ENCODE results near the gene SH3PXD2A.

The SH3PXD2A gene

GRCh38 chr10:103737735-103738367 is 117.5 kb downstream of the SH3PXD2A start:
- H2AFZ ChIP-seq = no peak overlapping the region
- H3K9ac ChIP-seq = no peak overlapping the region
- no peaks in the 10 kb centered on the region for H3K36me3 ChIP-seq (ENCODE audit: control insufficient read depth, insufficient read depth, low read length)
- H3K4me1 ChIP-seq = peaks cover 7% of the 10 kb centered on the region
- H3K4me2 ChIP-seq (ENCODE audit: low read length) = no peak overlapping the region
- H3K9me3 ChIP-seq (ENCODE audit: control insufficient read depth, low read length) = no peaks in the 10 kb centered on the region
- no peak overlapping the region for H3K27ac ChIP-seq
- H3K4me3 ChIP-seq (ENCODE audit: low read depth, low read length) = no peak overlapping the region
- H3K27me3 ChIP-seq (ENCODE audit: control insufficient read depth, insufficient read depth, low read length) = no peaks in the 10 kb centered on the region
- no peak for TF ChIP-seq CTCF (IDR thresholded peaks at IDR 0.05)
- no peaks in the 10 kb centered on the region for H3K79me2 ChIP-seq

- Histone ChIP-seq H3K4me2 (ENCODE audit: low read length) (no peak overlapping the region), H3K27me3 (ENCODE audit: control insufficient read depth, insufficient read depth, low read length) (no peaks in the 10 kb centered on the region), H3K9me3 (ENCODE audit: control insufficient read depth, low read length) (no peaks in the 10 kb centered on the region), H3K9ac (no peak overlapping the region), H3K4me1 (peaks cover 7% of the 10 kb centered on the region), H2AFZ (no peak overlapping the region), H3K79me2 (no peaks in the 10 kb centered on the region), H3K27ac (no peak overlapping the region), H3K36me3 (ENCODE audit: control insufficient read depth, insufficient read depth, low read length) (no peaks in the 10 kb centered on the region), H3K4me3 (ENCODE audit: low read depth, low read length) (no peak overlapping the region)
- no peak for TF ChIP-seq CTCF (IDR thresholded peaks at IDR 0.05)
These were observed 118.6 kb downstream of the SH3PXD2A start for GRCh38 chr10:103736763-103737162.

- no peaks in the 10 kb centered on the region for H3K36me3 ChIP-seq (ENCODE audit: control insufficient read depth, insufficient read depth, low read length)
- H3K4me2 ChIP-seq (ENCODE audit: low read length) = no peak overlapping the region
- no peaks in the 10 kb centered on the region for H3K79me2 ChIP-seq
- peaks cover 7% of the 10 kb centered on the region for H3K4me1 ChIP-seq
- H3K27me3 ChIP-seq (ENCODE audit: control insufficient read depth, insufficient read depth, low read length) = no peaks in the 10 kb centered on the region
- H3K27ac ChIP-seq = no peak overlapping the region
- no peaks in the 10 kb centered on the region for H3K9me3 ChIP-seq (ENCODE audit: control insufficient read depth, low read length)
- H3K4me3 ChIP-seq (ENCODE audit: low read depth, low read length) = no peak overlapping the region
- TF ChIP-seq CTCF (IDR thresholded peaks at IDR 0.05) = no peak
- H3K9ac ChIP-seq = no peak overlapping the region
- no peak overlapping the region for H2AFZ ChIP-seq
These were observed 119.3 kb downstream of the SH3PXD2A start for GRCh38 chr10:103736044-103736443.

GRCh38 chr10:103734731-103735130 is 120.6 kb downstream of the SH3PXD2A start:
- H2AFZ ChIP-seq = no peak overlapping the region
- H3K4me2 ChIP-seq (ENCODE audit: low read length) = no peak overlapping the region
- H3K9ac ChIP-seq = no peak overlapping the region
- peaks cover 4% of the 10 kb centered on the region for H3K4me1 ChIP-seq
- no peaks in the 10 kb centered on the region for H3K27me3 ChIP-seq (ENCODE audit: control insufficient read depth, insufficient read depth, low read length)
- no peaks in the 10 kb centered on the region for H3K9me3 ChIP-seq (ENCODE audit: control insufficient read depth, low read length)
- TF ChIP-seq CTCF (IDR thresholded peaks at IDR 0.05) = no peak
- H3K27ac ChIP-seq = no peak overlapping the region
- no peaks in the 10 kb centered on the region for H3K79me2 ChIP-seq
- H3K36me3 ChIP-seq (ENCODE audit: control insufficient read depth, insufficient read depth, low read length) = no peaks in the 10 kb centered on the region
- H3K4me3 ChIP-seq (ENCODE audit: low read depth, low read length) = no peak overlapping the region

- no peak for TF ChIP-seq CTCF (IDR thresholded peaks at IDR 0.05)
These were observed 122.3 kb downstream of the SH3PXD2A start for GRCh38 chr10:103733045-103733419.

More at GRCh38 chr10:103733045-103733419, 122.3 kb downstream of the SH3PXD2A start:
- H3K4me3 ChIP-seq (ENCODE audit: low read depth, low read length) = no peak overlapping the region
- H3K4me1 ChIP-seq = peaks cover 4% of the 10 kb centered on the region
- H2AFZ ChIP-seq = no peak overlapping the region
- no peaks in the 10 kb centered on the region for H3K9me3 ChIP-seq (ENCODE audit: control insufficient read depth, low read length)
- no peak overlapping the region for H3K27ac ChIP-seq
- H3K27me3 ChIP-seq (ENCODE audit: control insufficient read depth, insufficient read depth, low read length) = no peaks in the 10 kb centered on the region
- no peaks in the 10 kb centered on the region for H3K79me2 ChIP-seq
- no peaks in the 10 kb centered on the region for H3K36me3 ChIP-seq (ENCODE audit: control insufficient read depth, insufficient read depth, low read length)
- H3K4me2 ChIP-seq (ENCODE audit: low read length) = no peak overlapping the region
- no peak overlapping the region for H3K9ac ChIP-seq

All from parathyroid adenoma (tissue), 2 donors.